ENCODE measurements around the gene LUC7L. TPM values are rescaled to one million over a fixed set of nuclear protein-coding genes. Genes with fewer than 3 reads are reported as not detected.

The LUC7L gene
- total RNA-seq, 1 experiment from 2014 or later = 137 TPM

GRCh38 chr16:262121-262745, 33.0 kb upstream of the LUC7L start:
- H3K4me1 ChIP-seq (ENCODE audit: insufficient read depth, low read length) = no peaks in the 10 kb centered on the region
- H3K14ac ChIP-seq (ENCODE audit: insufficient read depth, low read length) = no peak overlapping the region
- no peaks in the 10 kb centered on the region for H3K79me2 ChIP-seq (ENCODE audit: insufficient read depth, low read length)
- no peak overlapping the region for H2BK120ac ChIP-seq (ENCODE audit: low read depth, low read length, poor library complexity, severe bottlenecking)
- no peak for TF ChIP-seq CTCF (conservative IDR thresholded peaks at IDR 0.05)
- no peak overlapping the region for H4K91ac ChIP-seq (ENCODE audit: insufficient read length, low read depth, low read length)
- H3K23me2 ChIP-seq (ENCODE audit: insufficient read length, low read depth, low read length, poor library complexity, severe bottlenecking) = no peaks in the 10 kb centered on the region
- H3K4ac ChIP-seq (ENCODE audit: low read depth, low read length) = no peak overlapping the region
- no peaks in the 10 kb centered on the region; a peak in 1 of 4 replicates for H3K4me1 Mint-ChIP-seq
- H4K5ac ChIP-seq (ENCODE audit: insufficient read length, low read depth, low read length) = no peak overlapping the region
- H2BK20ac ChIP-seq (ENCODE audit: low read depth, low read length, poor library complexity, severe bottlenecking) = no peak overlapping the region
- no peak overlapping the region; a peak in 1 of 5 replicates for H3K4me3 Mint-ChIP-seq
- no peak overlapping the region for H3K27ac ChIP-seq (ENCODE audit: insufficient read length, low read depth, low read length)
- H3K23ac ChIP-seq (ENCODE audit: insufficient read length, low read depth, low read length) = no peak overlapping the region
- no peak overlapping the region for H3K4me2 ChIP-seq (ENCODE audit: insufficient read depth, insufficient read length, low read length)
- H2AFZ ChIP-seq (ENCODE audit: low read length) = no peak overlapping the region
- H3K27me3 Mint-ChIP-seq (ENCODE audit: low read depth) = no peaks in the 10 kb centered on the region
- H2BK5ac ChIP-seq (ENCODE audit: insufficient read length, low read length) = no peak overlapping the region
- no peak overlapping the region for H3K9ac ChIP-seq (ENCODE audit: extremely low read depth, insufficient read length, low read length)
- no peaks in the 10 kb centered on the region for H3K9me3 ChIP-seq (ENCODE audit: control insufficient read depth, low read depth, low read length)
- no peak overlapping the region for H3T11ph ChIP-seq (ENCODE audit: low read length)
- H3K18ac ChIP-seq (ENCODE audit: insufficient read length, low read depth, low read length) = no peak overlapping the region
- peak overlapping the region in 2 of 3 experiments; percentile 68 to 82; a peak in 2 of 7 replicates for H3K27ac Mint-ChIP-seq
- no peak overlapping the region for H2BK12ac ChIP-seq (ENCODE audit: insufficient read length, low read depth, low read length)
- no peak overlapping the region for H4K8ac ChIP-seq (replicated peaks; ENCODE audit: insufficient read length, low read depth, low read length)
- H3K79me1 ChIP-seq (ENCODE audit: insufficient read depth, low read depth, low read length, poor library complexity, severe bottlenecking) = no peaks in the 10 kb centered on the region
- peaks cover 11 to 51% (median 25%) of the 10 kb centered on the region in 3 experiments; a peak in 6 of 7 replicates for H3K36me3 Mint-ChIP-seq (ENCODE audit: insufficient read depth in 1 of 3, low read depth in 3 of 3)
- H2AK5ac ChIP-seq (ENCODE audit: insufficient read length, low read length) = no peak overlapping the region
- no peaks in the 10 kb centered on the region for H4K20me1 ChIP-seq (ENCODE audit: control insufficient read depth, insufficient read depth, insufficient read length)
- H3K9me3 Mint-ChIP-seq = no peaks in the 10 kb centered on the region
- no peaks in the 10 kb centered on the region for H3K27me3 ChIP-seq (ENCODE audit: insufficient read depth, low read length)
- H2BK15ac ChIP-seq (ENCODE audit: low read depth, low read length) = no peak overlapping the region
- no CpG with 5 or more reads among the region's 29 CpGs for WGBS (ENCODE audit: extremely low coverage, insufficient read length, low lambda C conversion rate)
- no peak for DNase-seq
- no peak overlapping the region for H3K56ac ChIP-seq (ENCODE audit: insufficient read length, low read depth, low read length)
